KMS-11 (cell line): ENCODE data around the gene MMD.
"Not testable (repeated sequence)": the region's sequence is repeated elsewhere in the genome, so short reads cannot be mapped to it uniquely, and the experiment has no call there.

Experiments
- H2AFZ ChIP-seq: fragments of 200-600 bp; sonication (generic); 2 replicates; pipeline ENCODE4 v1.6.1; 2016; ENCODE audit warnings: antibody characterized with exemption, mixed run types, low read depth
- H3K27ac ChIP-seq: fragments of 200-600 bp; sonication (generic); 2 replicates; pipeline ENCODE4 v1.6.1; 2016; ENCODE audit warnings: mild to moderate bottlenecking, mixed run types
- H3K27me3 ChIP-seq: fragments of 200-600 bp; sonication (generic); 2 replicates; pipeline ENCODE4 v1.6.1; 2017; ENCODE audit warnings: mild to moderate bottlenecking, low read depth, mixed run types, moderate library complexity; ENCODE audit not compliant: insufficient read depth
- H3K36me3 ChIP-seq: fragments of 200-600 bp; sonication (generic); 2 replicates; pipeline ENCODE4 v1.6.1; 2017; ENCODE audit warnings: mild to moderate bottlenecking, mixed run types; ENCODE audit not compliant: insufficient read depth
- H3K4me1 ChIP-seq: fragments of 200-600 bp; sonication (generic); 2 replicates; pipeline ENCODE4 v1.6.1; 2016; ENCODE audit warnings: mild to moderate bottlenecking, low read depth, mixed run types; ENCODE audit not compliant: poor library complexity, severe bottlenecking
- H3K4me2 ChIP-seq: fragments of 200-600 bp; sonication (generic); 2 replicates; pipeline ENCODE4 v1.7.0; 2016; ENCODE audit warnings: mild to moderate bottlenecking, mixed run types
- H3K4me3 ChIP-seq: fragments of 200-600 bp; sonication (generic); IDR thresholded peaks from 2 replicates; pipeline ENCODE4 v1.6.1; 2017; ENCODE audit warnings: low read depth, low read length, mixed read lengths; ENCODE audit not compliant: insufficient read depth
- H3K79me2 ChIP-seq: fragments of 200-600 bp; sonication (generic); 2 replicates; pipeline ENCODE4 v1.6.1; 2016; ENCODE audit warnings: low read depth, mixed run types; ENCODE audit not compliant: insufficient read depth
- H3K9ac ChIP-seq: fragments of 200-600 bp; sonication (generic); 2 replicates; pipeline ENCODE4 v1.6.1; 2016; ENCODE audit warnings: mild to moderate bottlenecking, mixed run types
- H4K20me1 ChIP-seq: fragments of 200-600 bp; sonication (generic); 2 replicates; pipeline ENCODE4 v1.6.1; 2016; ENCODE audit warnings: mild to moderate bottlenecking, mixed run types; ENCODE audit not compliant: insufficient read depth
- CTCF ChIP-seq: fragments of 200-600 bp; sonication (generic); conservative IDR thresholded peaks from 2 replicates; pipeline ENCODE4 v1.6.1; 2017; ENCODE audit warnings: low read depth, mild to moderate bottlenecking, antibody characterized with exemption, low read length, moderate library complexity, mixed read lengths

Gene MMD

DNA sequence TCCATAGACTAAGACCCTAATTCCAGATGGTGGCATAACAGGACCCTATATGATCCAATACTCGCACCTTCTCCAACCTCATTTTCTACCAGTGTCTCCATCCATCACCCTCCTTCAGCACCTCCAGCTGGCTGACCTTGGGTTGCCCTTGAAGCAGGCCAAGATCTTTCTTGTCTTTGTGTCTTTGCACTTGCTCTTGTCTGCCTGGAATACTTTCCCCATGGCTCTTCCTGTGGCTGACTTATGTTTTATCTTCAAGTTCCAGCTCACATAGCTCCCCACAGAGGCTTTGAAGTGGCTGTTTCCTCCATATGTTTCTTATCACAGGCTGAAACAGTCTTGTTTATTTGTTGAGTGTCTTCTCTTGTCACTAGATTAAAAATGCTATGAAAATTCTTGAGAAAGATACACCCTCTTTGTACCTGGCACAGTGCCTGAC lies 29.6 kb upstream of the MMD start:
- TF ChIP-seq CTCF, result no peak
- H3K4me3 ChIP-seq, result no peak overlapping the region
- H3K36me3 ChIP-seq, result no peaks in the 10 kb centered on the region
- no peaks in the 10 kb centered on the region for H4K20me1 ChIP-seq
- no peak overlapping the region for H2AFZ ChIP-seq
- H3K4me1 ChIP-seq, result peaks cover 7% of the 10 kb centered on the region
- H3K27ac ChIP-seq, result no peak overlapping the region
- no peaks in the 10 kb centered on the region for H3K27me3 ChIP-seq
- H3K4me2 ChIP-seq, result no peak overlapping the region
- H3K9ac ChIP-seq, result no peak overlapping the region
- no peaks in the 10 kb centered on the region for H3K79me2 ChIP-seq

DNA sequence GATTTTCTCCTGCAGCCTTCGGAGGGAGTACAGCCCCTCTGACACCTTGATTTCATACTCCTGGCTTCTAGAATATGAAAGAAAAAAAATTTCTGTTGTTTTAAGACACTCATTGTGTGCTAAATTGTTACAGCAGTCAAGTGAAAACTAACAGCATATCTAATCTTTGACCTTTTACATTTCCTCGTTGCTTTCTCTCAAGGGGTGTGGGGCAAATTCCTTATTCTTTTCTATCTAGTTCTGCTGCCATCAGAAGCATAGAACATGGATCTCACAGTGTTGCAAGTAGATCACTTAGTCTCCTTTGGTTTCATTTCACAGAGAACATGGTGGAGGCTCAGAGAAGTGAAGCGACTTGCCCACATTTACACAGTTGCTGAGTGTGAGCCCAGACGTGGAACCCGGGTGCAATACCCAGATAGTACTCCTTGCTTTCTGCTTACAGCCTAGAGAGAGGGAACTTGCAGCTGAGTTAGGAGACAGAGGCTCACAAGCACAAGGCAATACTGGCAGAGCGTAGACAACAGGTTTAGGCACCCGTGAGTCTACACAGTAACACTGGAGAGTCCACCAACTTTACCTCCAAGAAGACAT lies 28.7 kb upstream of the MMD start:
- Histone ChIP-seq H3K4me2 (no peak overlapping the region), H3K36me3 (no peaks in the 10 kb centered on the region), H3K4me1 (peaks cover 7% of the 10 kb centered on the region), H3K9ac (no peak overlapping the region), H3K4me3 (no peak overlapping the region), H3K79me2 (no peaks in the 10 kb centered on the region), H3K27ac (no peak overlapping the region), H2AFZ (no peak overlapping the region), H3K27me3 (no peaks in the 10 kb centered on the region), H4K20me1 (no peaks in the 10 kb centered on the region)
- no peak for TF ChIP-seq CTCF

DNA sequence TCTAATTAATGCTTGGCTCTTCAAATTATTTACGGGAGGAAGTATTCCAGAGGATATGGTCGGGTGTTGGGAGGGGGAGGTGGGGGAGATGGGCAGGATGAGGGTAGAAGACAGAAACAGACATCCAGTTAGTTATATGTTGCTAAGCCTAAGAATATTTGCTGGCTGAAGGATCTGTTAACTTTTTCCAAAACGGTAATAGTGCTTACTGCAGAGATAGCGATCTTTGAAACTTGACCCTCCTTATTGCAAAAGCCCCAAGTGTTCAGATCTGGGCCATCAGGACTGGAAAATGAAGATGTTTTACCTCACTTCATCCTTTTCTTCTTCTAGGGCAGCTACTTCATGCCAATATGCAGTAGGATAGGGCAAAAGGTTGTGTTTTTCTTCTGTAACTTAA lies 27.0 kb upstream of the MMD start:
- no peaks in the 10 kb centered on the region for H3K36me3 ChIP-seq
- H3K79me2 ChIP-seq, result no peaks in the 10 kb centered on the region
- H3K27me3 ChIP-seq, result no peaks in the 10 kb centered on the region
- no peak overlapping the region for H3K27ac ChIP-seq
- H3K4me1 ChIP-seq, result peaks cover 7% of the 10 kb centered on the region
- no peak overlapping the region for H3K4me3 ChIP-seq
- no peak overlapping the region for H2AFZ ChIP-seq
- no peak overlapping the region for H3K9ac ChIP-seq
- H3K4me2 ChIP-seq, result no peak overlapping the region
- no peak for TF ChIP-seq CTCF
- no peaks in the 10 kb centered on the region for H4K20me1 ChIP-seq

DNA sequence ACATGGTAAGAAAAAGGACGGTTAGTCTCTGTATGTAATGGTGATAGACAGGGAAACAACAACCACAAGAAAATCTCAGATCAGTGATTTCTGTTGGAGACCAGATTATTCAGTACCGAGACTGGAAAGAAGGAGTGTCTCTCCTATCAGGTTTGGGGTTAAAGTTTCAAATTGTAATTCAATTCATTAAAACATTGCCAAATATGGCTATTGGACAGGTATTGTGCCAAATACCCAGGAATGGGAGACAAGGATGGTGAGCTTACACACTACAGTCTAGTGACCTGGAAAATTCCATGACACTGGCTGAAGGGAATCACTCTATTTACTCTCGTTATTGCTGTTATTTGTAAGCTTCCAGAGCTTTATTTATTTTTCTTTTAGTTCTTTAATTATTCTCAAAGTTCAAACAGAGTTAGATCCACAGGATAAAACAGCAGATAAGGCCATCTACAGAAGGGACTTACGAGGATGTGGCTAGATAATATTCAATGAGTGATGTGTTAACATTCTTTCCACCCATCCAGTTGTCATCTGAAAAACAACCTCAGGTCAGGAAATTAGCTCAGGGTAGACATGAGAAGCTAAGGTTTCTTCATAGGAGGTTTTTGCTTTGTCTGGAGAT lies 25.1 kb upstream of the MMD start:
- H3K27ac ChIP-seq, result no peak overlapping the region
- H3K4me3 ChIP-seq, result no peak overlapping the region
- H3K27me3 ChIP-seq, result no peaks in the 10 kb centered on the region
- H3K79me2 ChIP-seq, result no peaks in the 10 kb centered on the region
- no peak overlapping the region for H3K4me2 ChIP-seq
- H3K4me1 ChIP-seq, result no peaks in the 10 kb centered on the region
- H3K36me3 ChIP-seq, result no peaks in the 10 kb centered on the region
- no peaks in the 10 kb centered on the region for H4K20me1 ChIP-seq
- H2AFZ ChIP-seq, result no peak overlapping the region
- H3K9ac ChIP-seq, result no peak overlapping the region
- no peak for TF ChIP-seq CTCF

- not testable (repeated sequence) for H2AFZ ChIP-seq, H3K9ac ChIP-seq, H3K79me2 ChIP-seq, H3K27me3 ChIP-seq, H3K4me2 ChIP-seq, H3K36me3 ChIP-seq, H3K4me1 ChIP-seq, H3K4me3 ChIP-seq, H3K27ac ChIP-seq, H4K20me1 ChIP-seq
Measured at GRCh38 chr17:55446004-55446403, 24.4 kb upstream of the MMD start.
